Measurements from ENCODE around the gene C6orf132.
"Not testable (repeated sequence)": the region's sequence is repeated elsewhere in the genome, so short reads cannot be mapped to it uniquely, and the experiment has no call there.

Gene C6orf132

DNA sequence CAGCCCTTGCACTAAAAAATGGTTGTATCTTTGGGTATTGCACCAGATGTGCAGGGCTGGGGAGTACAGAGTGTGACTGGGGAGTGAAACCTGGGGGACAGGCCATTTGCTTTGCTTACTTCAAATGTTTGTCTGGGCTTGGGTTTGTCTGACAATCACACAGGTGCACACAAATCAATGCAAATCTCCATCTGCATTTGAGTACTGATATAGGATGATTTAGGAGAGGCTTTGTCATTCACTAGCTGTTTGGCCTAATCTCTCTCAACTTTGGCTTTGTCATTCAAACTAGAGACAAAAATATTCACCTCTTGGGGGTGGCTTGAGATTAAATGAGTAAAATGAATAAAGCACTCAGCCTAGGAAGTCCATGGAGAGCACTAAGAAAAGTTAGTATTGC lies 34.6 kb upstream of the C6orf132 start:
- H3K79me2 ChIP-seq (ENCODE audit: low read length), result no peaks in the 10 kb centered on the region
- no peak overlapping the region for H3K4me2 ChIP-seq (ENCODE audit: low read depth, low read length)
- H3K36me3 ChIP-seq (replicated peaks; ENCODE audit: insufficient read depth, low read length), result no peaks in the 10 kb centered on the region
- no peak overlapping the region for H2AFZ ChIP-seq (ENCODE audit: low read length)
- no peak overlapping the region for H3K9ac ChIP-seq (ENCODE audit: low read length)
- H3K9me2 ChIP-seq (replicated peaks; ENCODE audit: insufficient read depth, low read length), result no peaks in the 10 kb centered on the region
- no peaks in the 10 kb centered on the region for H3F3A ChIP-seq (ENCODE audit: insufficient read depth, low read length)
- no peak for TF ChIP-seq EZH2 (optimal IDR thresholded peaks at IDR 0.05; ENCODE audit: low read depth, low read length)
- no peaks in the 10 kb centered on the region for H4K20me1 ChIP-seq (ENCODE audit: insufficient read depth, low read length)
- no peaks in the 10 kb centered on the region for H3K9me3 ChIP-seq (replicated peaks; ENCODE audit: insufficient read depth, low read length)
- no peak for DNase-seq
- H3K27me3 ChIP-seq (replicated peaks; ENCODE audit: insufficient read depth, low read length), result 0 out of 2 replicates have a peak, but pooled peaks cover 7% of the 10 kb centered on the region
- no peak overlapping the region for H3K4me3 ChIP-seq (ENCODE audit: low read length)
- H3K27ac ChIP-seq (ENCODE audit: low read length), result no peak overlapping the region
- H3K4me1 ChIP-seq (ENCODE audit: low read length), result no peaks in the 10 kb centered on the region

- TF ChIP-seq EZH2 (optimal IDR thresholded peaks at IDR 0.05; ENCODE audit: low read depth, low read length) (no peak), EZH2phosphoT487 (IDR thresholded peaks at IDR 0.05; ENCODE audit: low read length) (no peak)
- TF ChIP-seq, protein P1, sequence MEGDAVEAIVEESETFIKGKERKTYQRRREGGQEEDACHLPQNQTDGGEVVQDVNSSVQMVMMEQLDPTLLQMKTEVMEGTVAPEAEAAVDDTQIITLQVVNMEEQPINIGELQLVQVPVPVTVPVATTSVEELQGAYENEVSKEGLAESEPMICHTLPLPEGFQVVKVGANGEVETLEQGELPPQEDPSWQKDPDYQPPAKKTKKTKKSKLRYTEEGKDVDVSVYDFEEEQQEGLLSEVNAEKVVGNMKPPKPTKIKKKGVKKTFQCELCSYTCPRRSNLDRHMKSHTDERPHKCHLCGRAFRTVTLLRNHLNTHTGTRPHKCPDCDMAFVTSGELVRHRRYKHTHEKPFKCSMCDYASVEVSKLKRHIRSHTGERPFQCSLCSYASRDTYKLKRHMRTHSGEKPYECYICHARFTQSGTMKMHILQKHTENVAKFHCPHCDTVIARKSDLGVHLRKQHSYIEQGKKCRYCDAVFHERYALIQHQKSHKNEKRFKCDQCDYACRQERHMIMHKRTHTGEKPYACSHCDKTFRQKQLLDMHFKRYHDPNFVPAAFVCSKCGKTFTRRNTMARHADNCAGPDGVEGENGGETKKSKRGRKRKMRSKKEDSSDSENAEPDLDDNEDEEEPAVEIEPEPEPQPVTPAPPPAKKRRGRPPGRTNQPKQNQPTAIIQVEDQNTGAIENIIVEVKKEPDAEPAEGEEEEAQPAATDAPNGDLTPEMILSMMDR (IDR thresholded peaks at IDR 0.05; ENCODE audit: low read length), result no peak
- Histone ChIP-seq H3K9me2 (replicated peaks; ENCODE audit: insufficient read depth, low read length) (no peaks in the 10 kb centered on the region), H3K79me2 (ENCODE audit: low read length) (no peaks in the 10 kb centered on the region), H3K4me2 (ENCODE audit: low read depth, low read length) (no peak overlapping the region), H2AFZ (ENCODE audit: low read length) (no peak overlapping the region), H3K4me1 (ENCODE audit: low read length) (no peaks in the 10 kb centered on the region), H3K27ac (ENCODE audit: low read length) (no peak overlapping the region), H3K9me3 (replicated peaks; ENCODE audit: insufficient read depth, low read length) (no peaks in the 10 kb centered on the region), H3F3A (ENCODE audit: insufficient read depth, low read length) (no peaks in the 10 kb centered on the region), H3K27me3 (replicated peaks; ENCODE audit: insufficient read depth, low read length) (0 out of 2 replicates have a peak, but pooled peaks cover 7% of the 10 kb centered on the region), H3K4me3 (ENCODE audit: low read length) (no peak overlapping the region), H3K36me3 (replicated peaks; ENCODE audit: insufficient read depth, low read length) (no peaks in the 10 kb centered on the region), H4K20me1 (ENCODE audit: insufficient read depth, low read length) (no peaks in the 10 kb centered on the region), H3K9ac (ENCODE audit: low read length) (no peak overlapping the region)
- no peak for DNase-seq
These were observed 33.4 kb upstream of the C6orf132 start for GRCh38 chr6:42175860-42176259.

DNA sequence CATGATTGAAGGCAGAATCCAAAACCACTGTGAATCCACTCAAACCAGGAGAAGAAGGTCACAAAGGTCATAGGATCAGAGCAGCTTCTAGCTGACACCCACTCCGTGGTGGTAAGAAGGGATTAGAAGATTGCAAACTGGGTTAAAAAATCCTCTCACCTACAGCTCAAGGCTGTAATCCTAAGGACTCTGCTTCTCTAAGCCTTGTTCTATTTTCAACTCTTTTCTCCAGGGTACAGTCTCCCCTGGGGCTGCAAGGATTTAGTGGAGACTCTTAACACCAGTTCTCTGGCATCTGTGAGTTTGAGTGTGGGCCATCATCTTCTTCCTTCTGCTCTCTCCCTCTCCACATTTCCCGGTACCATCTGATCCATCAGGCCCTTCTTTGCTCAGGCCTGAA lies 30.7 kb upstream of the C6orf132 start, which contains the start of gene GUCA1A:
Gene GUCA1A (plus strand): TSS at position 264 of the 400 bp plus-strand sequence. CDS start 250 bp downstream, outside the sequence.
- Histone ChIP-seq H3K36me3 (replicated peaks; ENCODE audit: insufficient read depth, low read length) (no peaks in the 10 kb centered on the region), H3K27me3 (replicated peaks; ENCODE audit: insufficient read depth, low read length) (no peaks in the 10 kb centered on the region), H3K9me3 (replicated peaks; ENCODE audit: insufficient read depth, low read length) (no peaks in the 10 kb centered on the region), H3K4me3 (ENCODE audit: low read length) (no peak within 1 kb of the TSS), H3K4me2 (ENCODE audit: low read depth, low read length) (no peak within 1 kb of the TSS), H3K9me2 (replicated peaks; ENCODE audit: insufficient read depth, low read length) (no peaks in the 10 kb centered on the region), H3F3A (ENCODE audit: insufficient read depth, low read length) (no peaks in the 10 kb centered on the region), H3K27ac (ENCODE audit: low read length) (no peak within 1 kb of the TSS), H2AFZ (ENCODE audit: low read length) (no peak within 1 kb of the TSS), H3K79me2 (ENCODE audit: low read length) (no peaks in the 10 kb centered on the region), H4K20me1 (ENCODE audit: insufficient read depth, low read length) (no peaks in the 10 kb centered on the region), H3K4me1 (ENCODE audit: low read length) (no peaks in the 10 kb centered on the region), H3K9ac (ENCODE audit: low read length) (no peak within 1 kb of the TSS)
- TF ChIP-seq EZH2 (optimal IDR thresholded peaks at IDR 0.05; ENCODE audit: low read depth, low read length) (no peak), EZH2phosphoT487 (IDR thresholded peaks at IDR 0.05; ENCODE audit: low read length) (no peak)
- TF ChIP-seq, protein P1 (IDR thresholded peaks at IDR 0.05; ENCODE audit: low read length), result no peak
- no peak for DNase-seq

DNA sequence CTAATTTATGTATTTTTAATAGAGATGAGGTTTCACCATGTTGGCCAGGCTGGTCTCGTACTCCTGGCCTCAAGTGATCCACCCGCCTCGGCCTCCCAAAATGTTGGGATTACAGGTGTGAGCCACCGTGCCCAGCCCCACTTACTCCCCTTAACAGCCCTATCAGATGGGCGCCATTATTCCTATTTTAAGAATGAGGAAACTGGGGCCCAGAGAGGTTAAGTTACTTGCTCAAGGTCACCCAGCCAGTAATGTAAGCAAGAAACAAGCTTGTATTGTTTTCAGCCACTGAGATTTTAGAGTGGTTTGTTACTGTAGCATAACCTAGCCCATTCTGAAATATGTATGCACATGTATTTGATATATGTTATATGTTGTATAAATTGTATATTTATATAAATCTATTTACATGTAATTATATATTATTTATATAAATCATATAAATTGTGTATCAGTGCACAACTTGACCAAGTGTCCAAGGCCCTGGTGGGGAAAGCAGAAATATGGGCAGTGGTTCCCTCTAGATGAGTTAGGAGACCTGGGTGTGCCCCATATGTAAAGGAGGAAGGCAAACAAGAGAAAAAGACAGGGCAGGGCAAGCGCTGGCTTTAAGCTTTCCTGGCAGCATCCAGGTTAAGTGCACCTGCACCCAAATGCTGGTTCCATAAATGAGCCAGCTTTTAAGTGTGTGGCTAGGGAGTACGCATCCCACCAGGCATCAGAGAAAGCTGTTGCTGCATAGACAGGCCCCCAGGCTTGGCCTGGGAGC lies 29.6 kb upstream of the C6orf132 start:
- Histone ChIP-seq H2AFZ (ENCODE audit: low read length) (no peak overlapping the region), H3K27ac (ENCODE audit: low read length) (no peak overlapping the region), H3K79me2 (ENCODE audit: low read length) (no peaks in the 10 kb centered on the region), H3K4me2 (ENCODE audit: low read depth, low read length) (no peak overlapping the region), H3K9me2 (replicated peaks; ENCODE audit: insufficient read depth, low read length) (no peaks in the 10 kb centered on the region), H3K4me1 (ENCODE audit: low read length) (no peaks in the 10 kb centered on the region), H4K20me1 (ENCODE audit: insufficient read depth, low read length) (no peaks in the 10 kb centered on the region), H3F3A (ENCODE audit: insufficient read depth, low read length) (no peaks in the 10 kb centered on the region), H3K36me3 (replicated peaks; ENCODE audit: insufficient read depth, low read length) (no peaks in the 10 kb centered on the region), H3K27me3 (replicated peaks; ENCODE audit: insufficient read depth, low read length) (no peaks in the 10 kb centered on the region), H3K9ac (ENCODE audit: low read length) (no peak overlapping the region), H3K9me3 (replicated peaks; ENCODE audit: insufficient read depth, low read length) (no peaks in the 10 kb centered on the region), H3K4me3 (ENCODE audit: low read length) (no peak overlapping the region)
- no peak for DNase-seq
- TF ChIP-seq EZH2phosphoT487 (IDR thresholded peaks at IDR 0.05; ENCODE audit: low read length) (no peak), EZH2 (optimal IDR thresholded peaks at IDR 0.05; ENCODE audit: low read depth, low read length) (no peak)
- TF ChIP-seq, protein P1 (IDR thresholded peaks at IDR 0.05; ENCODE audit: low read length), result no peak

GRCh38 chr6:42169780-42170179 lies 27.4 kb upstream of the C6orf132 start:
- not testable (repeated sequence) for H3K9me2 ChIP-seq (replicated peaks; ENCODE audit: insufficient read depth, low read length); H3K79me2 ChIP-seq (ENCODE audit: low read length); DNase-seq; H3K27ac ChIP-seq (ENCODE audit: low read length); H4K20me1 ChIP-seq (ENCODE audit: insufficient read depth, low read length); H3K27me3 ChIP-seq (replicated peaks; ENCODE audit: insufficient read depth, low read length); H3F3A ChIP-seq (ENCODE audit: insufficient read depth, low read length); H3K9me3 ChIP-seq (replicated peaks; ENCODE audit: insufficient read depth, low read length); H3K36me3 ChIP-seq (replicated peaks; ENCODE audit: insufficient read depth, low read length); H2AFZ ChIP-seq (ENCODE audit: low read length); H3K4me3 ChIP-seq (ENCODE audit: low read length); H3K4me1 ChIP-seq (ENCODE audit: low read length); H3K4me2 ChIP-seq (ENCODE audit: low read depth, low read length); H3K9ac ChIP-seq (ENCODE audit: low read length)

Data from MM.1S (cell line).